Left ventricle myocardium superior (tissue), 1 donor: ENCODE results near the gene SQSTM1. TPM values are rescaled to one million over a fixed set of nuclear protein-coding genes. Genes with fewer than 3 reads are reported as not detected.
"Not testable (repeated sequence)": the region's sequence is repeated elsewhere in the genome, so short reads cannot be mapped to it uniquely, and the experiment has no call there.

Source experiments
- ATAC-seq: fragments of 200-7000 bp; cut with Tn5 transposase; one replicate; pipeline ENCODE4 v1.9.1; 2020; ENCODE audit warnings: mild to moderate bottlenecking, moderate library complexity
- DNase-seq: peaks from one replicate; pipeline ENCODE4 v3.0.0-alpha.2; 2020
- intact Hi-C: fragments of 100-400 bp; cut with micrococcal nuclease; formaldehyde crosslinking; loops from one replicate; pipeline ENCODE4 v1.11.0; 2022
- long read RNA-seq: library from polyadenylated mRNA; unstranded; transcript quantifications from one replicate; pipeline ENCODE4 v2.0.0, GENCODE V29; 2021
- total RNA-seq: library from RNA; stranded (reverse); fragmentation: NEBNext Ultra II Directional; extraction: Animal tissue kit (Norgen Biotek cat#: 25700); gene quantifications from one replicate; pipeline ENCODE4 v1.2.1, GENCODE V29; 2021
- donor health status: DM: no; HTN: yes; CAD: no; lungs with severe emphysema.

The SQSTM1 gene
- 434 TPM for total RNA-seq
- long read RNA-seq, transcript SQSTM1-202 (8 exons, 2,986 nt), result major isoform, 291 of 534 reads
- long read RNA-seq, transcript SQSTM1-201 (7 exons, 2,253 nt), result minor isoform, 26 of 534 reads
- long read RNA-seq, partial matches to known transcripts, result 64 of 534 reads
- long read RNA-seq, other reads (novel, unspliced or antisense), result 153 of 534 reads

- intact Hi-C loops, result no loop called here
- DNase-seq, result peak; percentile 93
- ATAC-seq, result peak; percentile 75
Measured at GRCh38 chr5:179820483-179821297, at the start of gene SQSTM1. SQSTM1 (plus strand) TSS chr5:179820905; CDS start chr5:179820937, 32 bp downstream.

DNA sequence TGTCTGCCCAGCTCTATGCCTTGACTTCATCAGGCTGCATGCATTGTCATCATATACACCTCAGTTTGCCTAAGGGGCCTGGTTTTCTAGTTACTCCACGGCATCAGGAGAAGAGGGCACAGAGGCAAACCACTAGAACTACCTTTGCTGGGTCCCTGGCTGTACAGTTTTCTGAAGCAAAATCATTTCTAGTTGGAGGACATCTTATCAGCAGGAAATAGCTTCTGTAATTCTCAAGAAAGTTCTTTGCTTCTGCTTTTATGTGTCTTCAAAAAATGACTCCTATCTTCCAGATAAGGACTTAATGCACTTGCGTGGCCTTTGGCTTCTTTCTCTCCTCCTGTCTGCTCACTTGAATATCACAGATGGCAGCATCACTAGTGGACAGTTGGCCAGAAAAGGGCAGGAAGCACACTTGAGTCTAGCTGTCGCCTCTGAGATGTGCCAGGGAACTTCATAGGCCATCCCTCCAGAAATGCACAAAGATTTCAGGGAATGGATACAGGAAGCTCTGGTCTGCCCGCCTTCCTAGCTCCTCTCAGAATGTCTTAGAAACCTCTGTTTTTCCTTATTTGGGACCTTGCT, 49.3 kb upstream of the SQSTM1 start:
- intact Hi-C loops, result no loop called here
- no peak for DNase-seq
- ATAC-seq, result no peak

- no peak for ATAC-seq
- intact Hi-C loops, result no loop called here
- DNase-seq, result no peak
Measured at GRCh38 chr5:179772351-179772750, 48.4 kb upstream of the SQSTM1 start.

- ATAC-seq (no peak), DNase-seq (peak; percentile 21)
- intact Hi-C loops, result no loop called here
Measured at GRCh38 chr5:179773686-179774040, 47.0 kb upstream of the SQSTM1 start.

GRCh38 chr5:179774442-179774841, 46.3 kb upstream of the SQSTM1 start:
- DNase-seq (peak; percentile 19), ATAC-seq (no peak)
- intact Hi-C loops, result no loop called here

DNA sequence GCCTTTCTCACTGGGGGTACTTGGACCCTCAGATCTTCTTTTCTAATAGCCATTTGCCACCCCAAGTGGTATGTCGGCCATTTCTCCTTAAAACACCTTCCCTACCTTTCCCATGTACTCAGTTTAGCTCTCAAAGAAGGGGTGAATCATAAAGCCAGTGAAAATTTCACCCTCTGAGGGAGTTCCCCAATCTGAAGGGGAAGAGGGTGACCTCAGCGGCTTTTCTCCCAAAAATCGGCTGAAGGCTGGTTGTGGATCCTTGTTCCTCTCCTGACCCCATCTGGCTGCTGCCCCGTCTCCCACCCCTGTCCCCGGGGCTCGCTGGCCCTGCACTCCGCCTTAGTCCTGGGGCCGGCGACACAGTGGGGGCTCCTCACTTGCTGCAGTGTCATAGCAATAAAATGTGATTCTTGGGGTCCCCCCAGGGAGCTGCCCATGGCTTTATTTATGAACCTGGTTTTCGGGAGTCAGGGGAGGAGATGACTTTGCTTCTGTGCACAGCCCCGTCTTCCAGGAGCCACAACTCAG, 44.2 kb upstream of the SQSTM1 start:
- intact Hi-C loops, result no loop called here
- ATAC-seq (peak; percentile 12), DNase-seq (peak; percentile 29)

DNA sequence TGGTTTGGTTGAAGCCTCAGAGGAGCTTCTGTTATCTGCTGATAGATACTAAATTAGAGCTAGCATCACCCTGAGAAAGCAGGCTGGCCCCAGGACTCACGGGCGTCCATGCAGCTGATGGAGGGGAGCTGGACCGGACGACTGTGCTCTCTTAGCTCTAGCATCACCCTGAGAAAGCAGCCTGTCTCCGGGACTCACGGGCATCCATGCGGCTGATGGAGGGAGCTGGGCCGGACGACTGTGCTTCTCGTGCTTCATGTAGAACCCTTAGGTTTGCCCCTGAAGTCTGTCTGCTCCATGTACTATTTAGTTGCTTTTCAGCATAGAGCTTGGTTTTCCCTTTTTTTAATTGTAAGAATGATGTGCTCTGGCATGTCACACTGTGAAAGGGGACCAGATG, 43.2 kb upstream of the SQSTM1 start:
- DNase-seq (peak; percentile 8), ATAC-seq (no peak)
- intact Hi-C loops, result no loop called here

GRCh38 chr5:179777909-179778308, 42.8 kb upstream of the SQSTM1 start:
- DNase-seq, result peak; percentile 13

DNA sequence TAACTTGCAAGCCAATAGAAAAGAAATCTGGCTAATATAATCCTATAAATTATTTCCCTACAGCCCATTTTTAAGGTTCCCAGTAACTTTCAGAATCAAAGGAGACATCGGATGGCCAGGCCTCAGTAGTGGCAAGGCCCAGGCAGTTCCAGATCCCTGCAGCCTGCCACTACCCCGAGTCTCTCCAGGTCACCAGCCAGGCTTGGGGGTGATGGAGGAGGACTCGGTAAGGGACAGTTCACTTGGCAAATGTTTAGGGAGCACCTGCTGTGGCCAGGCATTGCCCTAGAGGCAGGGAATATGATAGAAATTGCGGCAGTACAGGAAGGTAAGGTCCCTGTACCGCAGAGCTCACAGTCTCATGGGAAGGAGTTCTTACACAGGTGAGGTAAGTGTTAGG, 42.1 kb upstream of the SQSTM1 start:
- no peak for ATAC-seq
- intact Hi-C loops, result no loop called here
- peak; percentile 4 for DNase-seq

More at GRCh38 chr5:179777909-179778308, 42.8 kb upstream of the SQSTM1 start:
- intact Hi-C loops, result no loop called here
- peak; percentile 31 for ATAC-seq

- DNase-seq (peak; percentile 28), ATAC-seq (no peak)
- intact Hi-C loops, result no loop called here
Measured at GRCh38 chr5:179779826-179780225, 40.9 kb upstream of the SQSTM1 start.

- DNase-seq, result peak; percentile 29
- peak; percentile 35 for ATAC-seq
- intact Hi-C loops, result no loop called here
Measured at GRCh38 chr5:179780362-179780761, 40.3 kb upstream of the SQSTM1 start.

DNA sequence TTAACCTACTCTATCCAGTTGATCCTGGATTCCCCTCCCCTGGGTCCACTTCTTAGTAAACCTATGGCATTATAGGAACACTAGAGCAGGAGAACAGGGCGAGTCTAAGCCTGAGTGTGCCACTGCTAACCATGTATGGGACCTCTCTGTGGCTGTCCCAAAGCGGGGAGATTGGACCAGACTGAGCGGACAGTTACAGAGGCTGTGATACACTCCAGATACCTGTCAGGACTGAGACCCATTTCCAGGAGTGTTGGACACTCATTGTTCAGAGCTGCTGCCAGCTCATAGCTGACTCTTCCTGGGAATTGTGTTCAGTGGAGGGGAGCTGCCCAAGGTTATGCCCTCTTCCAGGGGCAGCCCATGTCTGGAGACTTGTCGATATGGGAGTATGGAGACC, 38.9 kb upstream of the SQSTM1 start:
- intact Hi-C loops, result no loop called here
- ATAC-seq (peak; percentile 42), DNase-seq (peak; percentile 21)

GRCh38 chr5:179783128-179783527, 37.6 kb upstream of the SQSTM1 start:
- intact Hi-C loops, result no loop called here
- no peak for ATAC-seq
- no peak for DNase-seq

DNA sequence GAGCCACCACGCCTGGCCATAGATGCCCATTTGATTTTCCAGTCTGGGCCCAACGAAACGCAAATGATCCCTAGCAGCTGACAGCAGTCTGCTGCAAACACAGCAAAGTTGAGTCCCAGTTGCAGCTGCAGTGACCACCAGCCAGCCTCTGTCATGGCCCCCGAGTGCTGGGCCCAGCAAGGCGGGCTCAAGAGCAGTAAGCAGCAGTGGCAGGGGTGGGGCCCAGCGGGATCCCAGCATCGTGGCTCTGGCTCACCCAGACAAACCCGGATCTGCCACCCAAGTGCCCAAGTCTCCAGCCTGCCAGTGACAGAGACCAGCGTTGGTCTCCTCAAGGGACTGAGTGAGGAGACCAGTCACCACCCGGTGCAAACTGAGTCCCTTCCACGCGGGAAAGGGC, 33.8 kb upstream of the SQSTM1 start:
- intact Hi-C loops, result no loop called here
- DNase-seq (no peak), ATAC-seq (no peak)

- intact Hi-C loops, result no loop called here
- ATAC-seq, result no peak
- no peak for DNase-seq
Measured at GRCh38 chr5:179788193-179788854, 32.4 kb upstream of the SQSTM1 start.

GRCh38 chr5:179789278-179789677, 31.4 kb upstream of the SQSTM1 start:
- intact Hi-C loops, ATAC-seq: not testable (repeated sequence)
- DNase-seq, result peak; percentile 2

GRCh38 chr5:179791881-179792611, 28.7 kb upstream of the SQSTM1 start:
- ATAC-seq (peak; percentile 2), DNase-seq (peak; percentile 69)
- intact Hi-C loops, result no loop called here

DNA sequence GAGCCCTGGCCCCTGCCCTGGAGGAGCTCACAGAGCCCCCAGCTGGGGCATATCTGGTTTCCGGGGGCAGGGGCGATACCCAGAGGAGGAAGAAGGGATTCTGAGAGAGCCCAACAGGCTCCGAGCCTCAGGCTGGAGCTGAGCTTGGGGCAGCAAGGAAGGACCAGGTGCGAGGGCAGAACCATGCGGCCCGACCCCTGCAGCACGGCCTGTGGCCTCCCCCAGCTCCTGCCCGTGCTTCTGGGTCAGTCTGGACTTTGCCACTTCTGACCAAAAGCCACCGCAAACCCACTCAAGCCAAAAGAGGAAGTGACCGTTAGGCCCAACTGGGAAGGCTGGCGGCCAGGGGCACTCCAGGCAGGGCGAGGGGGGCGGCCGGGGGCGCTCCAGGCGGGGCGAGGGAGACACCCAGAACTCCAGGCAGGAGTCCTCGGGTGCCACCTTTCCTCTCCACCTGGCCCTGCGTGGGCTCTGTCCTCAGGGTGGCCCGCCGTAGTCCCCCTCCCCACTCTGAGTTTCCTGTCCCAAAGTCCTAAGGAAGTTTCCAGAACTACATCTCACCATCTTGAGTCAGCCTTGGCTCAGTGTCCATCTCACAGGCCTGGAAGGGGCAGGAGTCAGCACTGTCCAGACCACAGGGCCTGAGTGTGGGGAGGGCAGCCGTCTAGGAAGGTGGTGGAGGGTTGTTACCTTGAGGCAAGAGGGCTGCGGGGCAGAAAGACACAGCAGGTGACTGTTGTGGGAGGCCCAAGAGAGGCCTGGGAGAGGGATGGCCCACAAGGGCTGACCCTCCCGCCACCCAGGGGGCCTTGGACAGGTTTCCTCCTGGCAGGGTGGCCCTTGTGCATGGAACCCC, 27.9 kb upstream of the SQSTM1 start:
- DNase-seq (peak; percentile 54), ATAC-seq (peak; percentile 0)
- intact Hi-C loops, result no loop called here
